Measurements from ENCODE around the gene ADA.
A peak's percentile ranks its signal among the peaks of the same experiment; 100 is the strongest.

ADA gene

DNA sequence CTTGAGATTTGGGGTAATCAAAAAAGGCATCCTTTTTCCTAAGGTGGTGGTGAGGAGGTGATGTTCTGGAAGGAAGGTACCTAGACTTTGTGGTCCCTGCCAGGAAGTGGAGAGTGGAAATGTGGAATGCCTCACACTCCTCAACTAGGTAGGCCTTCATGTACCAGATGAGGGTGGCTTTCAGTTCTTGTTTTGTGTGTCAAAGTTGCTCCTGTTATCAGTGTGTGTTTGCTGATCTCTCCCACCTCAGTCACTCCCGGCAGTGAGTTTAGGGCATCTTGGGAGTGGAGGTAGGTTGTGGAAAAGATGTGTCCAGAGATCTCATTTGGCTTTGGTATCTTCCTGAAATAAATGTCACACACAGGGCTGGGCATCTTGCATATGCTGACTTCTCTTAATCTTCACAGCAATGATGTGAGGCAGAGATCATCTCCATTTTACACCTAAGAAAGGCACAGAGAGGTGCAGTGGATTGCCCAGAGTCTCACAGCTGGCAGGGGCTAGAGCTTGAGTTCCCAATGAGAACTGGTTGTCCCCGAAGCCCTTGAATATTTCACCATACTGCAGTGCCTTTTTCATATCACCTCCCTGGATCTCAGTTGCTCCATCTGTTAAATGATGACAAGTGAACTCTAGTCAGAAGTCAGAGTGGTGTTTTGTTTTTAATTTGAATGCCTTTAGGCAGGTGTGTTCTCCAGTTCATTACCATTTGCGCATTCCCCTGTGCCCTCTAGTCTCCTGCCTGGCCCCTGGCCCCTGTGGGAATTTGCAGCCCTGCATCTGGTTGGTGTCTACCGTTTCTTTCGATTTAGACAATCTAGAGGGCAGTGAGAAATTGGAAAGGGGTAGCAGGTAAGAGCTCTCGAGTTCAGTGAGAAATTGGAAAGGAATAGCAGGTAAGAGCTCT, 66.2 kb downstream of the ADA start:
- Histone ChIP-seq H3K79me1 (ENCODE audit: low read depth, low read length) (no peaks in the 10 kb centered on the region), H3K23ac (ENCODE audit: low read depth, low read length, poor library complexity) (no peak overlapping the region), H3K9me3 (replicated peaks in 1 of 2; ENCODE audit: control insufficient read depth in 2 of 2, insufficient read depth in 1 of 2, low read depth in 1 of 2, low read length in 2 of 2) (no peaks in the 10 kb centered on the region), H4K8ac (ENCODE audit: low read depth, low read length) (no peak overlapping the region), H3K4ac (ENCODE audit: low read length) (no peak overlapping the region), H3K4me3 (ENCODE audit: low read length in 2 of 2) (no peak overlapping the region), H3K4me2 (ENCODE audit: insufficient read depth, low read length, poor library complexity, severe bottlenecking) (no peak overlapping the region), H2BK5ac (ENCODE audit: low read length) (no peak overlapping the region), H3K9ac (ENCODE audit: low read depth, low read length, poor library complexity) (no peak overlapping the region), H3K4me1 (ENCODE audit: control insufficient read depth in 2 of 2, insufficient read depth in 1 of 2, low read depth in 1 of 2, low read length in 2 of 2) (peaks cover 13 to 14% of the 10 kb centered on the region in 2 donors), H2AFZ (ENCODE audit: low read length) (no peak overlapping the region), H2BK12ac (ENCODE audit: low read length) (no peak overlapping the region), H3K27me3 (ENCODE audit: control insufficient read depth in 3 of 3, insufficient read depth in 3 of 3, low read depth in 1 of 3, low read length in 3 of 3) (no peaks in the 10 kb centered on the region), H2AK5ac (ENCODE audit: low read depth, low read length) (no peak overlapping the region), H4K91ac (ENCODE audit: low read depth, low read length, poor library complexity) (no peak overlapping the region), H3K18ac (ENCODE audit: low read length) (no peak overlapping the region), H2BK15ac (ENCODE audit: low read length) (no peak overlapping the region), H3K14ac (ENCODE audit: low read length) (no peak overlapping the region), H3K27ac (replicated peaks; ENCODE audit: low read length) (no peak overlapping the region), H3K36me3 (replicated peaks in 1 of 2; ENCODE audit: control insufficient read depth in 2 of 2, insufficient read depth in 2 of 2, low read length in 2 of 2) (peaks cover 2 to 8% of the 10 kb centered on the region in 2 donors), H2BK120ac (ENCODE audit: low read depth, low read length) (no peak overlapping the region)
- DNase-seq (ENCODE audit: low spot score): no peak
- no CpG with 5 or more reads among the region's 6 CpGs for WGBS, 2 donors (ENCODE audit: extremely low coverage in 2 of 2, insufficient read length in 2 of 2, insufficient replicate concordance in 1 of 2)

DNA sequence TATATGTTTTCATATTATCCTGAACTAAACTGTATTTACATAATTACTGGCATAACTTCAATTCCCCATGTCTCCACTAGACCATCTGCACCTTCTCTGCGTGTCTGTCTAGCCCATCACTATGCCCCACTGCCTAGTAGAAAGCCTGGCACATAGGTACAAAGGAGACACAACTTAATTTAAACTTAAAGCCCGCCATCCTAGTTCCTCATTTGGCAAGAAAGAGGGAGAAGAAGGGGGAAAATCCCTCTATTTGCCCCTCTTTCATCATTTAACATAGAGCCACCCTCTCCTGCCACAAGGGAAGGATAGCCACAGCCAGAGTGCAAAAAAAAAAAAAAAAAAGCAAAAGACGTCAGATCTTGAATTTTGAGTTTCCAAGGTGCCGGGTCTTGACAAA, 67.3 kb downstream of the ADA start:
- Histone ChIP-seq H2BK5ac (ENCODE audit: low read length) (no peak overlapping the region), H2BK12ac (ENCODE audit: low read length) (no peak overlapping the region), H3K4me3 (ENCODE audit: low read length in 2 of 2) (no peak overlapping the region), H2AFZ (ENCODE audit: low read length) (no peak overlapping the region), H3K27me3 (ENCODE audit: control insufficient read depth in 3 of 3, insufficient read depth in 3 of 3, low read depth in 1 of 3, low read length in 3 of 3) (no peaks in the 10 kb centered on the region), H2AK5ac (ENCODE audit: low read depth, low read length) (no peak overlapping the region), H3K4me2 (ENCODE audit: insufficient read depth, low read length, poor library complexity, severe bottlenecking) (no peak overlapping the region), H3K18ac (ENCODE audit: low read length) (no peak overlapping the region), H3K4me1 (ENCODE audit: control insufficient read depth in 2 of 2, insufficient read depth in 1 of 2, low read depth in 1 of 2, low read length in 2 of 2) (peaks cover 17 to 22% of the 10 kb centered on the region in 2 donors), H4K8ac (ENCODE audit: low read depth, low read length) (no peak overlapping the region), H4K91ac (ENCODE audit: low read depth, low read length, poor library complexity) (no peak overlapping the region), H3K36me3 (replicated peaks in 1 of 2; ENCODE audit: control insufficient read depth in 2 of 2, insufficient read depth in 2 of 2, low read length in 2 of 2) (peaks cover 0 to 2% of the 10 kb centered on the region in 2 donors), H2BK120ac (ENCODE audit: low read depth, low read length) (no peak overlapping the region), H3K9me3 (replicated peaks in 1 of 2; ENCODE audit: control insufficient read depth in 2 of 2, insufficient read depth in 1 of 2, low read depth in 1 of 2, low read length in 2 of 2) (no peaks in the 10 kb centered on the region), H3K9ac (ENCODE audit: low read depth, low read length, poor library complexity) (no peak overlapping the region), H3K23ac (ENCODE audit: low read depth, low read length, poor library complexity) (no peak overlapping the region), H3K27ac (replicated peaks; ENCODE audit: low read length) (no peak overlapping the region), H3K14ac (ENCODE audit: low read length) (no peak overlapping the region), H3K4ac (ENCODE audit: low read length) (no peak overlapping the region), H3K79me1 (ENCODE audit: low read depth, low read length) (no peaks in the 10 kb centered on the region), H2BK15ac (ENCODE audit: low read length) (no peak overlapping the region)
- DNase-seq (ENCODE audit: low spot score): no peak
- no CpG with 5 or more reads among the region's 4 CpGs for WGBS, 2 donors (ENCODE audit: extremely low coverage in 2 of 2, insufficient read length in 2 of 2, insufficient replicate concordance in 1 of 2)

DNA sequence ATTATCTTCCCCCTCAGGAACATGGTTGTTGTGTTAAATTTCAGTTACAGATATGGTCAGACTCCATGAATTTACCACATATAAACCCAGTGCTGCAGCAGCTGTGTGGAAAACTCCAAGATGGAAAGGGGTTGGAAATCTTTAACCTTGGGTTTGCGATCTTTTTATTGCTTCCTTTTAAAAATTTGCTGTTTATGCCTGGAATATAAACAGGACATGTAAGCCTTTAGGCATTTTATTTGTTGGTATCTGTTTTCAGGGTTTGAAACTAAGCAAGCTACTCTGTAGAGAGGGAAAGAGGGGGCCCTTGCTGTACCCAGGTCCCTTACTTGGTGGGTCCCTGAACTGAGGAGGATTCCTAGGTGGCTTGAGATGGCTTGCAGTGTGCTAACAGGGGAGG, 68.3 kb downstream of the ADA start:
- H3K9ac ChIP-seq (ENCODE audit: low read depth, low read length, poor library complexity): no peak overlapping the region
- H3K9me3 ChIP-seq (replicated peaks in 1 of 2; ENCODE audit: control insufficient read depth in 2 of 2, insufficient read depth in 1 of 2, low read depth in 1 of 2, low read length in 2 of 2): no peaks in the 10 kb centered on the region
- H3K4me1 ChIP-seq (ENCODE audit: control insufficient read depth in 2 of 2, insufficient read depth in 1 of 2, low read depth in 1 of 2, low read length in 2 of 2): peaks cover 17 to 23% of the 10 kb centered on the region in 2 donors
- H3K36me3 ChIP-seq (replicated peaks in 1 of 2; ENCODE audit: control insufficient read depth in 2 of 2, insufficient read depth in 2 of 2, low read length in 2 of 2): peaks cover 0 to 2% of the 10 kb centered on the region in 2 donors
- no peak overlapping the region for H3K4ac ChIP-seq (ENCODE audit: low read length)
- H2AK5ac ChIP-seq (ENCODE audit: low read depth, low read length): no peak overlapping the region
- H3K27ac ChIP-seq (replicated peaks; ENCODE audit: low read length): no peak overlapping the region
- H4K8ac ChIP-seq (ENCODE audit: low read depth, low read length): no peak overlapping the region
- H3K18ac ChIP-seq (ENCODE audit: low read length): no peak overlapping the region
- no peak overlapping the region for H3K23ac ChIP-seq (ENCODE audit: low read depth, low read length, poor library complexity)
- H3K79me1 ChIP-seq (ENCODE audit: low read depth, low read length): no peaks in the 10 kb centered on the region
- H3K27me3 ChIP-seq (ENCODE audit: control insufficient read depth in 3 of 3, insufficient read depth in 3 of 3, low read depth in 1 of 3, low read length in 3 of 3): no peaks in the 10 kb centered on the region
- H3K4me3 ChIP-seq (ENCODE audit: low read length in 2 of 2): no peak overlapping the region
- H3K14ac ChIP-seq (ENCODE audit: low read length): no peak overlapping the region
- H2BK15ac ChIP-seq (ENCODE audit: low read length): no peak overlapping the region
- no peak overlapping the region for H4K91ac ChIP-seq (ENCODE audit: low read depth, low read length, poor library complexity)
- no peak overlapping the region for H2BK5ac ChIP-seq (ENCODE audit: low read length)
- no peak for DNase-seq (ENCODE audit: low spot score)
- H2AFZ ChIP-seq (ENCODE audit: low read length): no peak overlapping the region
- no peak overlapping the region for H3K4me2 ChIP-seq (ENCODE audit: insufficient read depth, low read length, poor library complexity, severe bottlenecking)
- no CpG with 5 or more reads among the region's 1 CpG for WGBS, 2 donors (ENCODE audit: extremely low coverage in 2 of 2, insufficient read length in 2 of 2, insufficient replicate concordance in 1 of 2)
- no peak overlapping the region for H2BK120ac ChIP-seq (ENCODE audit: low read depth, low read length)
- H2BK12ac ChIP-seq (ENCODE audit: low read length): no peak overlapping the region

DNA sequence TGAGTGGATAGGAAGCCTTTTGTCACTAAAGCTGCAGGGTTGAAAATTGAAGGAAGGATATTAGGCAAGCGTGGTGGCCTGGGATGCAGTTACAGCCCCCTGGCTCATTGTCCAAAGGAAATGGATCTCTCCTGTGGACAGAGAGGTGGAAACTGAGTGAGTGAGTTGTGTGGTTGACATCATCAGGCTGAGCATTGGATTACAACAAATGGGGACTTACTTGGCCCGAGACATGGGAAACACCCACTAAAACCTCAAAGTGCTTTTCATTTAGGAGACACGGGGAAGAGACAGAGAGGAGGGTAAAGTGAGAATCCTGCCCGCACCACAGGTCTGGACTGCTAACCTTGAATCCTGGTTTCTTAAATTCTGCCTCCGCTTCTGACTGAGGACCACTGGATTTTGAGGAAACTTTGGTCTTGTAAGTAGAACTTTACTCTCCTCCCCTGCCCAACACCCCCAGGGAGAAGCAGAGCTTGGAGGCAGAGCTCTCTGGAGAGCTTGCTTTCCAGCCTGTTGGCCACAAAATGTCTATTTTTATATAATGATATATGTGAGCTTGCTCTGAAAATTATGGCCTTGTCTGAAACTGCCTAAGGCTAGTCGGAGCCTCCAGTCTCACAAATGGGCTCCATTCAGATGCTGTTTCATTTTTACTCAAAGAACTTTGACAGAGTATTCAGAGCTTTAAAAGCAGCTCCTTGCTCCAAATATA, 69.0 kb downstream of the ADA start, which contains the start of gene PKIG:
Gene PKIG, plus strand, starts transcription at position 269 of the 715 bp plus-strand sequence. CDS start 31,978 bp downstream, outside the sequence.
- no CpG with 5 or more reads among the region's 6 CpGs for WGBS, 2 donors (ENCODE audit: extremely low coverage in 2 of 2, insufficient read length in 2 of 2, insufficient replicate concordance in 1 of 2)
- no peaks in the 10 kb centered on the region for H3K27me3 ChIP-seq (ENCODE audit: control insufficient read depth in 3 of 3, insufficient read depth in 3 of 3, low read depth in 1 of 3, low read length in 3 of 3)
- H3K18ac ChIP-seq (ENCODE audit: low read length): no peak within 1 kb of the TSS
- no peak within 1 kb of the TSS for H3K14ac ChIP-seq (ENCODE audit: low read length)
- peak within 1 kb of the TSS in 1 of 2 donors; percentile 5 for H3K4me3 ChIP-seq (ENCODE audit: low read length in 2 of 2)
- H3K4me1 ChIP-seq (ENCODE audit: control insufficient read depth in 2 of 2, insufficient read depth in 1 of 2, low read depth in 1 of 2, low read length in 2 of 2): peaks cover 17 to 23% of the 10 kb centered on the region in 2 donors
- peak within 1 kb of the TSS; percentile 27 for H2AFZ ChIP-seq (ENCODE audit: low read length)
- H3K4me2 ChIP-seq (ENCODE audit: insufficient read depth, low read length, poor library complexity, severe bottlenecking): no peak within 1 kb of the TSS
- H2BK5ac ChIP-seq (ENCODE audit: low read length): no peak within 1 kb of the TSS
- no peak within 1 kb of the TSS for H4K91ac ChIP-seq (ENCODE audit: low read depth, low read length, poor library complexity)
- H3K4ac ChIP-seq (ENCODE audit: low read length): no peak within 1 kb of the TSS
- peaks cover 0 to 2% of the 10 kb centered on the region in 2 donors for H3K36me3 ChIP-seq (replicated peaks in 1 of 2; ENCODE audit: control insufficient read depth in 2 of 2, insufficient read depth in 2 of 2, low read length in 2 of 2)
- peak within 1 kb of the TSS; percentile 63 for H3K27ac ChIP-seq (replicated peaks; ENCODE audit: low read length)
- H3K9ac ChIP-seq (ENCODE audit: low read depth, low read length, poor library complexity): no peak within 1 kb of the TSS
- H2AK5ac ChIP-seq (ENCODE audit: low read depth, low read length): no peak within 1 kb of the TSS
- peak; percentile 26 for DNase-seq (ENCODE audit: low spot score)
- H3K79me1 ChIP-seq (ENCODE audit: low read depth, low read length): no peaks in the 10 kb centered on the region
- no peak within 1 kb of the TSS for H2BK12ac ChIP-seq (ENCODE audit: low read length)
- H3K9me3 ChIP-seq (replicated peaks in 1 of 2; ENCODE audit: control insufficient read depth in 2 of 2, insufficient read depth in 1 of 2, low read depth in 1 of 2, low read length in 2 of 2): no peaks in the 10 kb centered on the region
- H2BK120ac ChIP-seq (ENCODE audit: low read depth, low read length): no peak within 1 kb of the TSS
- H4K8ac ChIP-seq (ENCODE audit: low read depth, low read length): no peak within 1 kb of the TSS
- H3K23ac ChIP-seq (ENCODE audit: low read depth, low read length, poor library complexity): no peak within 1 kb of the TSS
- H2BK15ac ChIP-seq (ENCODE audit: low read length): no peak within 1 kb of the TSS

All from neuronal stem cell (in vitro differentiated cells).